Stimulated activated CD4-positive, alpha-beta T cell treated with anti-CD3 and anti-CD28 coated beads, Interleukin-12 subunit alpha, Interleukin-12 subunit beta, amount 100 ng/mL, for 48 hours (primary cell): ENCODE data around the gene ATXN1.
"Not testable (repeated sequence)": the region's sequence is repeated elsewhere in the genome, so short reads cannot be mapped to it uniquely, and the experiment has no call there.

Source experiments
- DNase-seq, 3 donors: peaks; one replicate each; pipeline ENCODE4 v3.0.0-alpha.2; 2020; ENCODE audit warnings: low read depth in 2 of 3, low spot score in 1 of 3

Gene ATXN1

DNA sequence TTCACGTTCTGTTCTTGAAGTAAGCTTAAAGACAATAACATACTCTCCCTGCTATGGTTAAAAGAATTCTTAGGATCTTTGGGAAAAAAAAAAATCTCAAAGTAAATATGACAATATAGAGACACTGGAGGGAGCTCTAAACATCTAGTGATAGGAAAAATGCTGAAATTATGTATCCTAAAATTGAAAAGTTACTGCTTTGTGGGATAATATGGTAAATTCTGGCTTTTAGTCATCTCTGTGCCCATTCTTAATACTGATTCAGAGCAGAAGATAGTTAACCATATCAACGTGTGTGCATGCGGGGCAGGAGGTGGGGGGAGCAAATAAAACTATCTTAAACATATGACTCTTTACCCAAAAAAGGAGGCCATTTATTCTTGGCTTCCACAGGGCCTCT, 357.4 kb downstream of the ATXN1 start:
- DNase-seq = no peak

- no peak for DNase-seq
Measured at GRCh38 chr6:16402581-16402900, 358.7 kb downstream of the ATXN1 start.

DNA sequence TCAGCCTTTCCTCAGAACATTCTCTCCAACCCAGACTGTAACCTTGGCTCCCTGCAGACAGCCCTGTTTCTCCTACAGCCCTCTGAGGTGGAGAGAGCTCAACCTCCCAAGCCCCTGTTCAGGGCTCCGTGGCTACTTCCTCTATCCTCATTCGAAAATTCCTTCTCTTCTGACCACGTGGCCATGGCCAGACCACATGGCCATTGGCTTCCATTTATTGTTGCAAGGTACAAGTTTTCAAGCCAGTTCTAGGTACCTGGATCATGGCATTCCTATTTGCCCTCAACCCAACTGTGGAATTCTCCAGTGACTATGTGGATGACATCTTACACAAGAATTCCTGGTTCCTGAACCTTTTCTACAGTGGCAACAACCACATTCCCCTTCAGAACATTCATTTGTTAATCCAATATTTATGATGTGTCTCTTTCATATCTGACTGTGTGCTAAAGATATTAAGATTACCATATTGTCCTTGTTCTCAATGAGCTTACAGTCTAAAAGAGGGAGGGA, 361.0 kb downstream of the ATXN1 start:
- no peak for DNase-seq

DNA sequence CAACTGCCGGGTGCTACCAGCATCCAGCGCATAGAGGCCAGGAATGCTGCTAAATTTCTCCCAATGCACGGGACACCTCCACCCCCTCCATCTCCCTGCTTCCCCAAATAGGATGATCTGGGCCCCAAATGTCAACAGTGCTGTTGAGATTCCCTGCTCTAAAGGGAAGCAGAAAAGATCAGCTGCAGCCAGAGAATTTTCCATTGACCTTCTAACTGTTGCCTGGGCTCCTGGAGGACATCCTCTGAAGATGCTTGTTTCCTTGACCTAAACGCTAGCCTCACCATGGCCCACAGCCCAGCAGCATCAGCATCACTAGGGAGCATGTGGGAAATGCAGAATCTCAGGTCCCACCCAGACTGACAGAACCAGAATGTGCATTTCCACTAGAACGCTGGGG, 361.6 kb downstream of the ATXN1 start:
- DNase-seq = no peak

DNA sequence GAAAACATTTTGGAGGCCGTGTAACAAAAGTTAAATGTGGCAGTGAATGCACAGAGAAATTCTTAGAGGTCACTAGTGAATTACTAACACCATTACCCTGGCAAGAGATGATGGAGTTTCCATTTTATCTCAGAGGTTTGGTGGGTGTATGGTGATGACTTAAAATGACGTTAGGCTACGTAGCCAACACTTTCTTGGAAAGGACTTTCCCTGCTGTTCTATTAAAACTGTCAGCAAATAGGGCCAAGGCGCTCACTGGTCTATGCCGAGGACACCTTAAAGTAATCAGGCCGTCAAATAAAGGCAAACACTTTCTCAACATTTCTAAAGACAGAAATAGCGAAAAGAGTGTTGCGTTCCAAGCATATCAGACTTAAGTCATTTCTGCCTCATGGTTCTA, 362.1 kb downstream of the ATXN1 start:
- no peak for DNase-seq

DNA sequence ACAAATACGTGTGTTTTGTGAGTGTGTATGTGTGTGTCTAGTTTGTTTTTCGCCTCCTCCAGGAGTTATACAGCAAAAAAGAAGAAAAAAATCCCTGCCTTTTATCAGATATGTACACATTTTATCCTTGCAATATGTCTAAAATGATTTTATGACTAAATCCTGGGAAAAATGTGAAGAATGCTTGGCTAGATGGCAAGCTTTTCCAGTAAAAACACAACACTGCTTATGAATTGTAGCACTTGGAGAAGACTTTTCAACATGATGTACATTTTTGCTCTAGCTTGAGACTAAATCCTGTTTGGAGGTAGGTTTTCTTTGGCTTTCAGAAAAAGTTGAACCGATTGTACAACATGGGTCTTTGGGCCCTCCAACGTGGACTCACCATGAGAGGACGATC, 362.7 kb downstream of the ATXN1 start:
- no peak for DNase-seq

DNA sequence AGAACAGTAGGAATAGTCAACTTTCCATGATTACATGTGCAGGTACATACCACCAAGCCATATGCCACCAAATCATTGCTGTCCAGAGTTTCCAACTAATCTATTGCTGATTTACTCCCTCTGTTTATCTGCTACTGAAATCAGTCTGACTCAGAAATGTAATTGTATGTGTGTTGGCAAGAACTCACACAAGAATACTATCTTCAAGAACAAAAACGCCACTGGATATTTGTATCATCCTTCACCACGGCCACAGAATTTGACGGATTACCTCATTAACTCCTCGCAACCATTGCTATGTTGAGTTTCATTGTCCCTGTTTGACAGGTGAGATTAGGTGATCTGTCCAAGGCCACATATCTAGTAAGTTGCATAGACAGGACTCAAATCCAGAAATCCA, 363.6 kb downstream of the ATXN1 start:
- no peak for DNase-seq

DNA sequence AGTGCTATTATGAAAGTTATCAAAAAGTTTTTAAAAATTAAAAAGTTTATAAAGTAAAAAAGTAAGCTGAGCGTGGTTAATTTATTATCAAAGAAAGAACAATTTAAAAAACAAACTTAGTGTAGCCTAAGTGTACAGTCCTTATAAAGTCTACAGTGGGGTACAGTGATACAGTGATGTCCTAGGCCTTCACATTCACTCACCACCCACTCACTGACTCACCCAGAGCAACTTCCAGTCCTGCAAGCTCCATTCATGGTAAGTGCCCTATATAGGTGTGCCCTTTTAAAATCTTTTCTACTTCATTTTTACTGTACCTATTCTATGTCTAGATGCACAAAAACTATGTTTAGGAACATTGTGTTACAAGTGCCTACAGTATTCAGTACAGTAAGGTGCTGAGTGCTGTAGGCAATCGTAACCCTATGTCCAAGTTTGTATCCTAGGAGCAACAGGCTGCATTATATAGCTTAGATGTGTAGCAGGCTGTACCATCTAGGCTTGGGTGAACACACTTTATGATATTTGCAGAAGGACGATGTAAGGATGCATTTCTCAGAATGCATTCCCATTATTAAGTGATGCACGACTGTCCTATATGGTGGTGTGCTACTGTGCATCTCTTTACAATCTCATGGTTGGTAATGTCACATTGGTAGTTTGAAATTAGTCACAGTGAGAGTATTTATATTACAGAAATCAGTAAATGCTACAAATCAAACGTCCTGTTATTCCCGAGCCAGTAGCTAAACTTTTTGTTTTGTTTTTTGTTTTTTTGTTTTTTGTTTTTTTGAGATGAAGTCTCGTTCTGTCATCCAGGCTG, 364.6 kb downstream of the ATXN1 start:
- DNase-seq = no peak

DNA sequence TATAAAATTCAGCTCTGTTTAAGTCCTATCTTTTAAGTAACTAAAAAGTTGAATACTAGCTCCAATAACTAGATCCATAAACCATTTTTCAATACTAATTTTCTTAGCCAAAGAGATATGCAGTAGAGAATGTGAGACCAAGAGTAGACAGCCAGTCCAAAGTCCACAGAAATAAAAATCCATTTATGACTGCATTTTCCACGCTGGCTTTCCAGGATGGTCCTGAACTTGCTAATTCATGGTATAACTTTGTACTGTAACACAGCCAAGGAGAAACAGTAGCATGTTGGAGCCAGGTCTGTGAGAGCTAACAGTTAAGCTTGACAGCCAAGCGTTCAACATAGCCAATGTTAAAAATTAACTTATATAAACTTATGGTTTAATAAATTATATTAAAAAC, 366.6 kb downstream of the ATXN1 start:
- DNase-seq = no peak

GRCh38 chr6:16393326-16393725, 367.9 kb downstream of the ATXN1 start:
- DNase-seq = no peak

- DNase-seq = no peak
Measured at GRCh38 chr6:16392010-16392409, 369.2 kb downstream of the ATXN1 start.

- no peak for DNase-seq
Measured at GRCh38 chr6:16391451-16391912, 369.8 kb downstream of the ATXN1 start.

- DNase-seq = not testable (repeated sequence)
Measured at GRCh38 chr6:16390909-16391450, 370.3 kb downstream of the ATXN1 start.

DNA sequence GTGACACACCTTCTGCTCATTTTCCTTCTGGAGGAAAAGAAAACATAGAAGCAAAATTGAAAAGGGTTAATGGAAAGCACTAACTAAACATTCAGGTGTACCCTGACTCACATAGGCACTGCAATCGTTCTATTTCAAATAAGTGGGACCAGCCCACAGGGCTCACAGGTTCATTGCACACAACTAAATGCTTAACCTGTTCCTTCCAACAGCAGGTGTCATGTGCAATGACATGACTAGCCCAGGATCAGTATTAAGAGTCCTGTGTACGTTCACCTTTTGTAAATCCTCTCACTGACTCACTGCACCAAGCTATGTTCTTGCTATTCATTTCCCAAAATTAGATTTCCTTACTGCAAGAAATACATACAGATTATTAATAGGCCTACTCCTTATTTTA, 371.6 kb downstream of the ATXN1 start:
- no peak for DNase-seq

DNA sequence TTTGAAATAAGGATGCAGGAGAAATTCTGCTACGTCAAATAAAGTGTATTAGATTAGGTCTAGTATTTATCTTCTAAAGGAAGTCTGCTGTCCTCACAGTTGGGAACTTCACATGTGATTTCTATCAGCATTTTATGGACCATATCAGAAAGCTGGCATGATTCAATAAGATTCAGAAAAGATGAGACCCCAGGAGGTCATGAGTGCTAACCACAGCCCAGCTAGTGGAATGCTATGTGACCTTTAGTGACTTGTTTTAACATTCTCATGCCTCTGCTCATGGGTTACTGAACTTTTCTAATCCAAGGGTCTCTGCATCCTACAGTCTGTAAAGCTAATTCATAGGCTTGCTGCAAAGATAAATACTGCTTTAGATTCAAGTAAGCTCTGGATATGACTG, 372.8 kb downstream of the ATXN1 start:
- no peak for DNase-seq

DNA sequence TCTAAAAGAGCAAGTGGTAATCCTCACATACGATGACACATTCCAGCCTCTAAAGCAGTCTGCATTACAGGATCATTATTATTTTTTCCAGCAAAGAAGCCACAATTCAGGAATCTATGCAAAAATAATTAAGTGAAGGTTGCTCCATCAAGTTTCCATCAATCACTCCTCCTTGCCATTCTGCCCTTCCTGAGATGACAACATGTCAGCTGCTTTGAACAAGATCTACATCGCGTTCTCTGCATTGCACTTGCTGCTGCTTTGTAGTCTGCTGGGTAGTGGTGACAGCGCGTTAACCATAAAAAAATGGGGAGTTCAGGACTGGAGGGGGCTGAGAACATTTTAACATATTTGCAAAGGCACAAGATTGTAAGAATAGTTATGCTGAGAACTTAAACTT, 375.2 kb downstream of the ATXN1 start:
- DNase-seq = no peak

GRCh38 chr6:16383607-16384206, 377.6 kb downstream of the ATXN1 start:
- no peak for DNase-seq

- not testable (repeated sequence) for DNase-seq
Measured at GRCh38 chr6:16381968-16382367, 379.3 kb downstream of the ATXN1 start.

- DNase-seq = no peak
Measured at GRCh38 chr6:16380220-16380809, 380.9 kb downstream of the ATXN1 start.

GRCh38 chr6:16378360-16378759, 382.9 kb downstream of the ATXN1 start:
- DNase-seq = not testable (repeated sequence)

DNA sequence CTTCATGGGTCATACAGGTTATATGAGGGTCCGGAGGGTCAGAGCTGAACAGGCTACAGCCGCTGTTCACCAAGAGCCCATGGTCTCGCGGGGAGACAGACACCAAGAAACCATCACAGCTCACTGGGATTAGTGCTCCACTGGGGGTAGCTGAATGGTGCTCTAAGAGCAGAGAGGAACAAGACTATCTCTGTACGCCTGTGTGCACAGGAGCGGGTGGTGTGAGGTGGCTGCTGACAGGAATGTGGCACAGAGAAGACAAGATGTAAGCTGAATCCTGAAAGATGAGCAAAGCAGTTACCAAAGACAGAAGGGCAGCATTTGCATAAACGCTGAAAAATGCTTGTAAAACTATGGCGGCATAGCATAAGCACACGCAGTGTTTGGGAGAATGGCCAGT, 383.8 kb downstream of the ATXN1 start:
- DNase-seq = no peak

DNA sequence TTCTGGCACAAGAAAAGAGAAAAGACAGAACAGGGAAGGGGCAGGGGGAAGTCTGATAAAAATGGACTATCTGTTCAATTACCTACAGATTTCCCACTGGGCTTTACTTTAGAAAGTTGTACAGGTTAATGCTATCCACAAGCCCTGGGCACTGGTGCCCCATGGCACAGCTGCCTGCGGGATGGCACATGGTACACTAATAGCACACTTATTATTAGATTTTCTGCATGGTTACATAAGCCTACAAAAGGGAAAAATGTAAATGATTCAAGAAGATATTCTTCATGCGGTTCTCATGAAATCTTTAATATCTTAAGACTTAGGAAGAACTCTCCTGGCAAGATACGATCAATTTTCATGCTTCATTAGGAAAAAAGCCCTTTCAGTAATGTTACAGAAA, 385.4 kb downstream of the ATXN1 start:
- DNase-seq = no peak
